GM19043 (cell line): ENCODE data around the gene CIAO3.
"Not testable (repeated sequence)": the region's sequence is repeated elsewhere in the genome, so short reads cannot be mapped to it uniquely, and the experiment has no call there.

ENCODE experiments used
- ATAC-seq: cut with Tn5 transposase; IDR thresholded peaks from one replicate; pipeline ENCODE4 v1.9.1; 2021; ENCODE audit warnings: low read depth; ENCODE audit not compliant: unreplicated experiment

Gene CIAO3

DNA sequence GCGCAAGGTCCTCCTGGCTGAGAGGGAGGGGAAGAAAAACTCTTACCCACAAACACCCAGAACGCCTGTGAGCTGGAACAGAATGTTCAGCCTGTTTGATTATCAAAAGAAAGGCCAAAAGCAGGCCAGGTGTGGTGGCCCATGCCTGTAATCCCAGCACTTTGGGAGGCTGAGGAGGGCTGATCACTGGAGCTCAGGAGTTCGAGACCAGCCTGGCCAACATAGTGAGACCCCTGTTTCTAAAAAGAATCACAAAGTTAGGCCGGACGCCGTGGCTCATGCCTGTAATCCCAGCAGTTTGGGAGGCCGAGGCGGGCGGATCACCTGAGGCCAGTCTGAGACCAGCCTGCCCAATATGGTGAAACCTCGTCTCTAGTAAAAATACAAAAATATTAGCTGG, 35.5 kb upstream of the CIAO3 start:
- not testable (repeated sequence) for ATAC-seq

DNA sequence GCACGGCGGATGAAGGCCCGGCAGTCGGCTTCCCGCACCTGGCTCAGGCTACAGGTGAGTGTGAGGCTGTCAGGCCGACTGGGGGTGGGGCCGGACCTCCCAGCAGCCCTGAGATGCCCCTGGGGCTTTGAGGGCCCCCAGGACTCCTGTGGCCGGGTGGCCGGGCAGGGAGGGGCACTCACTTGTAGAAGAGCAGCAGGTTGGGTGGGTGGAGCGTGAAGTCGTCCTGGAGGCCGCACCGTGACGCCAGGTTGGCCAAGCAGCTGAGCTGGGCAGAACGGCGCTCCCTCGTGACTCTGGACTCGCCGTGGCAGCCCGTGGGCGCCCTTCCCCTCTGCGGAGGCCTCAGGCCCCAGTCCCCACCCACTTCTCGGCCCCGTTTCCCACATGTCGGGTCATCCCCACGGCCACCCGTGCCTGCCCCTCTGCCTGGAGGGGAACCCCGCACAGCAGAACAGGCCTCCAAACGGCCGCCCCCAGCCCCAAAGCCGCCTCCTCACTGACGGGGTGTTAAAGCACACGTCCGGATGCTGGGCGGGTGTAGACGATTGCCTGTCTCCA, 34.5 kb upstream of the CIAO3 start:
- ATAC-seq = no peak

DNA sequence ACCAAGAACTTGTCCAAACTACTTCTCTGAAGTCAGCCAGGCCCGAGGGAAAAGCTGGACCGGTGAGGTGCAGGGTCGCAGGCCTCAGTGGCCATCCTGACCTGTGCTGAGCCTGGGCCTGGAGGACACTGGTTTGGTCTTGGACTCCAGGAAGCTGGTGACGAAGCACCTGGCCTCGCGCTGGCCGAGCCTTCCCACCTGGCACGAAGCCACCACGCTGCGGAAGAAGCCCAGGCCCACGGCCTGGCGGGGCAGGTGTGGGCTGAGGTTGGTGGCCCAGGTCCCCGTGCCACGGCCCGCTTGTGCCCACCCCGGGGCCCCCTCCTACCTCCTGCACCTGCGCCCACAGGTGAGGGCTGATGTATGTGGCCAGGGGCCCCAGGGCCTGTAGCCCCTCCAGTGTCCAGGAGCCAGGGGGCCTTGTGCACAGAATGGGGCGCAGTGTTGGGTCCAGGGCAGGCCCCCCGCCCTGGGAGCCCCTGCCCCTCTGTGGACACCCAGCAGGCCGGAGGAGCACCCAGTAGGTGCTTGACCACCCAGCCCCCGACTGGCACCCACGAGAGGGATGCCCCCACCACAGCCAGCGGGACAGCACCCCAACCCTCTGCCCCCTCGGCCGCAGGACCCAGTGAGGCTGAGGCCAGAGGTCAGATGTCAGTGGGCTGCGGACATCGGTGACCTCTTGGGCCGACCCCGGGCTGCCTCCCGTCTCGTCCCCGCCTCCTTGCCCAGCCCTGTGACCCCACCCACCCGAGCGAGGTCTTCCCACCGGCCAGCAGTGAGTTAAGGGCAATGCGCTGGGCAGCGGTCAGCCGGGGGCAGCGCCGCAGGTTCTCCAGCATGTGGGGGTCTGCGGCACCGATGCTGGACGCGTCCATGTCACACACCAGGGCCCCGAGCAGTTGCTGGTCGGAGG, 33.5 kb upstream of the CIAO3 start:
- no peak for ATAC-seq

DNA sequence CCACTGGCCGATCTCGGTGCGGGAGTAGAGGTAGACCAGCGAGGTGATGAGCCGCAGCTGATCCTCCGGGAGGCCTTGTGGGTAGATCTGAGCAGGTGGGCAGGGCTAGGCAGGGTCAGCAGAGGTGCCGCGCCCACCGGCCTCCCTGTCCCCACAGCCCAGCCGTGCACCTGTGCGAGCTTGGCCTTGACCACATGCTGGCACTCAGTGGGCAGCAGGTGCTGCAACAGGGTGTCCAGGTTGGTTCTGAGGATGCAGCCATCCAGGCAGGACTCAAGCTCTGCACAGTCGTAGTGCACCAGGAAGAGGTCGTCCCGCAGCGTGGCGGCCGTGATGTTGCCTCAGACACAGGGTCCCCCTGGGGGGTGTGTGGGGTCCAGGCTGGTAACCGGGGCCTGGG, 32.2 kb upstream of the CIAO3 start:
- no peak for ATAC-seq

DNA sequence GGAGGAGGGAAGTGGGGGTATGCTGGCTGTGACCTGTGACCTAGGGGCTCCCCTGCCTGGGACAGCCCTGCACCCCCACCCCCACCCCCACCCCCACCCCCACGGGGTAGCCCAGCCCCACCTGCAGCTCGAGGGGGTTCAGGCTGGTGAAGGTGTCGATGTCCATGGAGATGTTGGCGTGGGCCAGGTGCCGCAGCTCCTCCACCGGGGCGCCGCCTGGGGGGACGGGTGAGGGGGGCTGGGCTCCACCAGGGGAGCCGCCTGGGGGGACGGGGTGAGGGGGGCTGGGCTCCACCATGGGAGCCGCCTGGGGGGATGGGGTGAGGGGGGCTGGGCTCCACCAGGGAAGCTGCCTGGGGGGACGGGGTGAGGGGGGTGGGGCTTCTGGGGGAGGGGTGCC, 29.6 kb upstream of the CIAO3 start:
- ATAC-seq = no peak

DNA sequence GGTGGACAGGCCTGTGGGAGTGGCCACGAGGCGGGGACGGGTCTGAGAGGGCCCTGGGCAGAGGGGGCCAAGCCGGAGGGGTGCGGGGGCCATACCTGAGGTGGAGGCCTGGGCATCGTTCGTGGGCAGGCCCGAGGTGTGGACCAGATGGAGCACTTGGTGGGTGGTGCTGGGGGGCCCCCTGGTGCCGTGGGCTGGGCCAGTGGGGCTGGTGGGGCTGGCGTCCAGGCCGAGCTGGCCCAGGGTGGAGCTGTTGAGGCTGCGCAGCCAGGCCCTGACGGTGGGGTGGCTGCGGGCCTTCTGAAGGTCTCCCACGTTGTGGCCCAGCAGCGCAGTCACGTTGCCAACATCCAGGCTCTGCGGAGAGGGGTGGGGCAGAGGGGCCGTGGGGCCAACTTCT, 29.1 kb upstream of the CIAO3 start:
- no peak for ATAC-seq

DNA sequence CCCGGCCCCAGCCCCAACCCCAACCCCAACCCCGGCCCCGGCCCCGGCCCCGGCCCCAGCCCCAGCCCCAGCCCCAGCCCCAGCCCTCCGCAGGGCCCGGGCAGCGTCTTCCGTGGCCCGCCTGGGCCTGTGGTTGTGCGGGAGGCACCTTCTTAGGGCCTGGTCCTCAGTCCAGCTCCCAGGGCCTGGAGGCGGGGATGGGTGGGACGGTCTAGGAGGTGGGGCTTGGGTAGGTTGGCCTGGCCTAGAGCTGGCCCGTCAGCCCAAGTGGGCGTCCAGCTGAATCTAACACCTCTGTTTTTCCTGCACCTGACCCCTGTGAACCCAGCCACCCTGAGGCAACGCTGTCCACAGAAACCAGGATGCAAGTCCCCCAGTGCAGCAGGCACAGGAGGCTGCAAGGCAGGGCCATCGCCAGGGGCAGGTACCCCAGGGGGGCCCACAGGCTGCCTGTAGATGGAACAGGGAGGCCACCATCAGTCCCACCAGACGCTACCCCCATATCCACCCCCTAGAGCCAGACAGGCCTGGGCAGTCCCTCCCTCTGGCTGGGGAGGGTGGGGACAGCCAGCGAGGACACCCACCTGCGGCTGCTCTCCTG, 28.5 kb upstream of the CIAO3 start:
- ATAC-seq = no peak

DNA sequence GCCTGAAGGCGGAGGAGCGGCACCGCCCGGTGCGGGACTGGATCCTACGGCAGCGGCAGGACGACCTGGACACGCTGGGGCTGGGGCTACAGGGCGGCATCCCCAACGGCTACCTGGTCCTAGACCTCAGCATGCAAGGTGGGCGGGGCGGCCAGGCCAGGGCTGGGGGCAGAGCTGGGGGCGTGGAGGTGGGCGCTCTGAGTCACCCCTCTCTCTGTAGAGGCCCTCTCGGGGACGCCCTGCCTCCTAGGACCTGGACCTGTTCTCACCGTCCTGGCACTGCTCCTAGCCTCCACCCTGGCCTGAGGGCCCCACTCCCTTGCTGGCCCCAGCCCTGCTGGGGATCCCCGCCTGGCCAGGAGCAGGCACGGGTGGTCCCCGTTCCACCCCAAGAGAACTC, 27.6 kb upstream of the CIAO3 start:
- ATAC-seq = no peak

DNA sequence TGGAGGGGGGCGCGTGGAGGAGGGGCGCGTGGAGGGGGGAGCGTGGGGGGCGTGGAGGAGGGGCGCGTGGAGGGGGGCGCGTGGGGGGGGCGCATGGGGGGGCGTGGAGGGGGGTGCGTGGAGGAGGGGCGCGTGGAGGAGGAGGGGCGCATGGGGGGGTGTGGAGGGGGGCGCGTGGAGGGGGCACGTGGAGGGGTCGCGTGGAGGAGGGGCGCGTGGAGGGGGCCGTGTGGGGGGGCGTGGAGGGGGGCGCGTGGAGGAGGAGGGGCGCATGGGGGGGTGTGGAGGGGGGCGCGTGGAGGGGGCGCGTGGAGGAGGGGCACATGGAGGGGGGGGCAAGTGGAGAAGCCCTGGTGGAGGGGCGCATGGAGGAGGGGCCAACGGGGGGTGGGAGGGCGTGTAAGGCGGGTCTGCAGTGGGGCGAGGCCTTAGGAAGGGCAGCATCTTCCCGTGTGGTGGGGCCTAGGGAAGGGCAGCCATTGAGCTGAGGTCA, 27.0 kb upstream of the CIAO3 start:
- ATAC-seq = no peak

DNA sequence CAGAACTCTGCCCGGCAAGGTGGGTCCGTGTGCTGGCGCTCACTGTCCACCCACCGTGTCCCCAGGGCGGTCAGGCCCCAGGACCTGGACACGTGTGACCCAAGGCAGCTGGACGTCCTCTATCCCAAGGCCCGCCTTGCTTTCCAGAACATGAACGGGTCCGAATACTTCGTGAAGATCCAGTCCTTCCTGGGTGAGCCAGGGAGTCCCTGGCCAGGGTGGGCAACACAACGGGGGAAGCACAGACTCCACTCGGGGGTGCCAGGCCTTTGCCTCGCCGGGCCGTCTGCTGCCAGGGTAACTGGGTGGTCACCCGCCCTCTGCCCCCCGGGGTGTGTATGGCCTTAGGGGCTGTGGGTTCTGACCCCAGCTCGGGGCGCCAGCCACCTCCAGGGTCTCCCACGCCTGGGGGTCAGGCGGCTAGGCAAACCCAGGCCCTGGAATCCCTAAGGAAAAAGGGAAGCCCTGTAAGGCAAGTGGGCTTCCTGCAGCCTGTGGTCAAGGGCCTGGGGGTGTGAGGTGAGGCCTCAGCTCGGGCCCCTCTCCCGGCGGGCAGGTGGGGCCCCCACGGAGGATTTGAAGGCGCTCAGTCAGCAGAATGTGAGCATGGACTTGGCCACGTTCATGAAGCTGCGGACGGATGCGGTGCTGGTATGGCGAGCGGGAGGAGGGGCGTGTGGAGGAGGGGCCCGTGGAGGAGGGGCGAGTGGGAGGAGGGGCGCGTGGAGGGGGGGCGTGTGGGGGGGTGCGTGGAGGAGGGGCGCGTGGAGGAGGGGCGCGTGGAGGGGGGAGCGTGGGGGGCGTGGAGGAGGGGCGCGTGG, 26.2 kb upstream of the CIAO3 start:
- no peak for ATAC-seq

DNA sequence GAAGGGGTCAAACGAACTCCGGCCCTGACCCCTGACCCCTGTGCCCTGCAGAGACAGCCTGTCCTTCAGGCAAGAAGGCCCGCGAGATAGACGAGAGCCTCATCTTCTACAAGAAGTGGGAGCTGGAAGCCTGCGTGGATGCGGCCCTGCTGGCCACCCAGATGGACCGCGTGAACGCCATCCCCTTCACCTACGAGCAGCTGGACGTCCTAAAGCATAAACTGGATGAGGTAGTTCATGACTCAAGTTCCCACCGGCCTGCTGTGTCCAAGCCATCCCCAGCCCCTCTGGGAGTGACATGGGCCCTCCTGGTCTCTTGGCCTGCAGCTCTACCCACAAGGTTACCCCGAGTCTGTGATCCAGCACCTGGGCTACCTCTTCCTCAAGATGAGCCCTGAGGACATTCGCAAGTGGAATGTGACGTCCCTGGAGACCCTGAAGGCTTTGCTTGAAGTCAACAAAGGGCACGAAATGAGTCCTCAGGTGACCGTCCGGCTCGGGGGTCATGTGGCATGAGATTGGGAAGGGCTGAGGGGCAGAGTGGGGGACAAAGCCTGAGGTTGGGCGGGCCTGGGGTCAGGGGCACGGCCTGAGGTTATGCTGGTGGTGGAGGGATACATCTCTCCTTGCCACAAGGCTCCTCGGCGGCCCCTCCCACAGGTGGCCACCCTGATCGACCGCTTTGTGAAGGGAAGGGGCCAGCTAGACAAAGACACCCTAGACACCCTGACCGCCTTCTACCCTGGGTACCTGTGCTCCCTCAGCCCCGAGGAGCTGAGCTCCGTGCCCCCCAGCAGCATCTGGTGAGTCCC, 25.4 kb upstream of the CIAO3 start:
- ATAC-seq = no peak

DNA sequence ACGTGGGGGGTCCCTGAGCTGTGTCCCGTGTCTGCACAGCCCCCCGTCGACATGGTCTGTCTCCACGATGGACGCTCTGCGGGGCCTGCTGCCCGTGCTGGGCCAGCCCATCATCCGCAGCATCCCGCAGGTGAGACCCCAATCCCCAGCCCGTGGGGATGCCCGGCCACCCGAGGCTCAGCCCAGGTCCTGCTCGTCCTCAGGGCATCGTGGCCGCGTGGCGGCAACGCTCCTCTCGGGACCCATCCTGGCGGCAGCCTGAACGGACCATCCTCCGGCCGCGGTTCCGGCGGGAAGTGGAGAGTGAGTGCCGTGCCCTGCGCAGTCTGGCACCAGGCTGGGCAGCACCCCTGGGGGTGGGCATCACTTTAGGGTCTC, 24.7 kb upstream of the CIAO3 start:
- no peak for ATAC-seq

DNA sequence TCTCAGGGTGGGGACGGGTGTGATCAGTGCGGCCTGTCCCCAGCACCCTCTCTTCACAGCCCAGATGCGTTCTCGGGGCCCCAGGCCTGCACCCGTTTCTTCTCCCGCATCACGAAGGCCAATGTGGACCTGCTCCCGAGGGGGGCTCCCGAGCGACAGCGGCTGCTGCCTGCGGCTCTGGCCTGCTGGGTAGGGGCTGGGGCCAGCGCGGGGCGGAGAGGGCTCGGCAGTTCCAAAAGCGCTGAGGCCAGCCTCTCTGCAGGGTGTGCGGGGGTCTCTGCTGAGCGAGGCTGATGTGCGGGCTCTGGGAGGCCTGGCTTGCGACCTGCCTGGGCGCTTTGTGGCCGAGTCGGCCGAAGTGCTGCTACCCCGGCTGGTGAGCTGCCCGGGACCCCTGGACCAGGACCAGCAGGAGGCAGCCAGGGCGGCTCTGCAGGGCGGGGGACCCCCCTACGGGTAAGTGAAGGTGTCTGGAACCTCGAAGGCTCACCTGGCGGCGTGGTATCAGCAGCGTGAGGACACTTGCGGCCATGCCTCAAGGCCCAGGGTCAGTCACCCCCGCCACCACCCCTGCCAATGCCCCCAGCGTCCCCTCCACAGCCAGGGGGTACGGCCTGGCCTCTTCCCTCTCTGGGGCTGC, 24.2 kb upstream of the CIAO3 start:
- no peak for ATAC-seq

DNA sequence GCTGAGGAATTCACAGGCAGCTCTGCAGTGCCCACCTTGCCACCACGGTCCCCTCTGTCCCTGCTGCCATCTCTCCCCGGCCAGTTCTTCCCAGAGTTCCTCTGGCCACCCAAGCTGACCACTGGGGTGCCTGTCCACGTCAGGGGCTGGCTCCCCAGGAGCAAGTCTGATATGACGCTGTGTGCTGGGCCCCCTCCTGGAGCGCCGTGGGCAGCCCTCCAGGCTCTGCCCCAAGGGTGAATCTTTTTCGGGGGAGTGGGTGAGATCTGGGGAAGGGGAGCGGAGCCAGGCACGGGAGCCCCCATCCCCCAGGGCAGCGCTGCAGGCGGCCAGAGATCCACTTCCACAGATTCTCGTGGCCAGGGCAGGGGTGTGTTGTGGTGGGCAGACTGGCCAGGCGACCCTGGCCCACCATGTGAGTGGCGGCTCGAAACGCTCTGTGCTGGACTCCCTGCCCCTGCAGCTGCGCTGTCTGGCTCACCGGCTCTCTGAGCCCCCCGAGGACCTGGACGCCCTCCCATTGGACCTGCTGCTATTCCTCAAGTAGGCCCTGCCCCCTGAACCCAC, 23.5 kb upstream of the CIAO3 start:
- ATAC-seq = no peak

DNA sequence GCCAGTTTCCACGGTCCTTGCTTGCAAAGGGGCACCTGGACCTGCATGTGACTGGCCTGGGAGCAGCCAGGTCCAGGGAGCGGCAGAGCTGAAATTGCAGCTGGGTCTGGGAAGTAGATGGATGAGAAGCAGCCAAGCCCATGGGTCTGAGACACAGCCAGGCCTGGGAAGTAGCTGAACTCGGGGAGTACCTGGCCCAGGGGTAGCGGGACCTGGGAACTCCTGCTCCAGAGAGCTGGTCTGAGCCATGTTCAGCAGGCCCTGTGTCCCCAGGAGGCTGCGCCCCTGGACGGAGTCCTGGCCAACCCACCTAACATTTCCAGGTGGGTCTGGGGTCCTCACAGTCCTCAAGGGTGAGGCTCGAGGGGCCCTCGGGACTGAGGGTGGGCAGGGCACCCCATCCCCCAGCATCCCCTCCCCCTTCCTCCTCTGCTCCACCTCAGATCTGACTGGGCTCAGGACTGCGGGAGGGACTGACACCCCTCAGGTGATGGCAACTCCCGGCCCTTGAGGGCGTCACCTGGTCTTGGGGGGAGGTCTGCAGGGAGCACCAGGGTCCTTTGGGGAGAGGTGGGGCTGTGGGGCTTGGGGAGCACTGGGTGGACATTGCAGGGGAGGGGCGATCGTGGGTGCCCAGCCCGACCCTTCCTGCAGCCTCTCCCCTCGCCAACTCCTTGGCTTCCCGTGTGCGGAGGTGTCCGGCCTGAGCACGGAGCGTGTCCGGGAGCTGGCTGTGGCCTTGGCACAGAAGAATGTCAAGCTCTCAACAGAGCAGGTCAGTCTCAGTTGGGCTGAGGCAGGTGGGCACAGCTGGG, 22.8 kb upstream of the CIAO3 start:
- no peak for ATAC-seq

DNA sequence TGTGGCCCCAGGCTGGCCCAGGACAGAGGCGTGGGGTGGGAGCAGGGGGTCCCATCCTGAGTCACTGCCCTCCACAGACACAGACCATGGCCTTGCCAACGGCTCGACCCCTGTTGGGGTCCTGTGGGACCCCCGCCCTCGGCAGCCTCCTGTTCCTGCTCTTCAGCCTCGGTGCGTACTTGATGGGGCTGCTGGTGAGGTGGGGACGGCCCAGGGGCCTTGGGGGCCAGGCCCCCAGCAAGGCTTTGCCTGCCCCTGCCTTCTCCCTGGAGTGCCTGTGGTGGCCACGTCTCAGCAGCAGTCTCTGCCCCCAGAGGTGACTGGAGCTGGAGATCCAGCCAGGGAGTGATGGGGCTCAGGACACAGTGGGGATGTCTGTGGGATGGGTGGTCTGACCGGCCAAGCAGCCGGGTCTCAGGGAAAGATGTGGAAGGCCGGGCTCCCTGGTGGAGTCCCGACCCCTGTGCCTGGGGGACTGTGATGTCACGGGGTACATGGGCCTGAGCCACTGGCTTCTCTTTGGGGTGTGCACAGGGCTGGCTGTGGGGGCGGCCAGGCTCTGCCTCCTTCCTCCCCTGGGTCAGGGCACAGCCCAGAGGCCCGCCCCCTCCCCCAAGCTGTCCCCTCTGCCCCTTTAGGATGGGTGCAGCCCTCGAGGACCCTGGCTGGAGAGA, 21.9 kb upstream of the CIAO3 start:
- ATAC-seq = no peak

DNA sequence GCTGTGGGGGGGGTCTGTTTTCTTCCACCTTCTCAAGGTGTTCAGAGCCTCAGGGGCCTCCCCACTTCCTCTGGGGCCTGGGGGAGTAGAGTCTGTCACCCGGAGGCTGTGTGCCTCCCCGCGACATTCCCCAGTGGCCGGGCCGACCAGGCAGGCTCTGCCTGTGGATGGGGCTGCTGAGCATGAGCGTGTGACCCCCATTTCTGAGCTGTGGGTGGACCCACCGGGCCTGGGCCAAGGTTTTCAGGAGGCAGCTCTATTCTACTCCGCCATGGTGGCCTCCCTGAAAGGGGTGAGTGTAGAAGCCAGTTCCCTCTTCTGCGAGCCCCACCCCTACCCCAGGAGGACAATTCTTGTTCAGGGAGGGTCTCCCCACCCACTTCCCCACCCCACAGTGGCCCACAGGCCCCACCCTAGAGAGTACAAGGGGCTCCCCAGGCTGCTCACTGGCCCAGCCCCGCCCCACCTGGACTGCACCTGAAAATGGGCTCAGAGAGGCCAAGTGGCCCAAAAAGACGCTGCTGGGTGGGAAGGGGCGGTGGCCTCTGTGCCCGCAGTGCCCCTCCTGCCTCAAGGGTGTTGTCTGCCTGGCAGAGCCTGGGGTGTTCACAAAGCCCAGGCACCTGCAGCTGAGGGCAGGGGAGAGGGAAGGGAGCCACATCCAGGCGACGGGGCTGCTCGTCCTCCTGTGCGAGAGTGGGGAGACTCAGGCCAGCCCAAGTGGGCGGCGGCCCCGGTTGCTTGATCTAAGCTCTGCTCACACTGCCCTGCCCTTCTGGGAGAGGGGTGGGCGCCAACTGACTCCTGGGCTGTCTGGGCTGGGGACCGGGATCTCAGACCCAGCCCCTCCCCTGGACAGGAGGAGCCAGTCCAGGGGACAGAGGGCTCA, 21.1 kb upstream of the CIAO3 start:
- ATAC-seq = no peak
